ENCODE measurements around the gene VWCE. TPM values are rescaled to one million over a fixed set of nuclear protein-coding genes. Genes with fewer than 3 reads are reported as not detected.

The VWCE gene
- total RNA-seq, 1 donor from 2014 or later, result 10.6 TPM

DNA sequence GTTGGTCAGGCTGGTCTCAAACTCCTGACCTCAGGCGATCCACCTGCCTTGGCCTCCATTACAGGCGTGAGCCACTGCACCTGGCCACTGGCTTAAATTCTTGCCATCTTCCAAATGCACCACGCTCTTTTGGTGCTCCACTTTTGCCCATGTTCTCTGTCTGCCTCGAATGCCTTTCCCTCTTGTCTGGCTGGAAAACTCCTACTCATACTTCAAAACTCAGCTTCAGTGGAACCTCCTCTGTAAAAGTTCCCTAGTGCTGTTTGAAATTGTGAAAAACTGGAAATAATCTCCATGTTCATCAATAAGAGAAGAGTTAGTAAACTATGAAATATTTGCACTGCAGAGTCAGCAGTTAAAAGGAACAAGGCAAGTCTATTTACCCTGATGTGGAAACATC, 11.5 kb downstream of the VWCE start:
- Mint-ChIP-seq H3K9me3 (no peaks in the 10 kb centered on the region), H3K27ac (no peak overlapping the region), H3K4me1 (peaks cover 2% of the 10 kb centered on the region), H3K36me3 (ENCODE audit: low read depth) (peaks cover 9% of the 10 kb centered on the region), H3K27me3 (no peaks in the 10 kb centered on the region), H3K4me3 (no peak overlapping the region)
- DNase-seq, result no peak
- intact Hi-C loops (cut with micrococcal nuclease), result no loop called here

DNA sequence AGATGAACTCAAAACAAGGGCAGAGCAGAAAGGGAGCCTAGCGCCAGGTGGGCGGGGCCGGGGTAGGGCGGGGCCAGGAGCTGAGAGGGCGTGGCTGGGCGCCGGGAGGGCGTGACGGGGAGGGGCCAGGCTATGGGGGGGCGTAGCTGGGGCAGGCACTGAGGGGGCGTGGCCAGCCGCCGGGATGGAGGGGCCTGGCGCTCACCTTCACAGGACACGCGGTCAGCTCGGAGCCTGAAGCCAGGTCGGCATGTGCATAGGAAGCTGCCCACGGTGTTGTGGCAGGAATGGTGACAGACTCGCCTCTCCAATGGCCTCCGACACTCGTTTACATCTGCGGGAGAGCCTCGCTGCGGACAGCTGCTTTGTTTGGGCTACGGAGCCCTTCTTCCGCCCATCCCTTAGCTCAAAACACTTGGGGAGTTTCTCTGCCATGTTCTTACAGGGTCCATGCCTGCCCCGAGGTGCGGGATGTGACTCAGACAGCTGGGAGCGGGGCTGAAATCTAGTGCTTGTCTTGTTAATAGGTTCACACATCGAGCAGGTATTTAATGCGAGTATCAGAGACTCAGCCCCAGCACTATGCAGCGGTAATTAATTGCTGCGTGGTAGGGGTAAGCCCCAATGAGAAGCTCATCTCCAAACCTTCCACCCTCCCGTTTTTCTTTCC, 13.4 kb downstream of the VWCE start:
- peak; percentile 70 for DNase-seq
- Mint-ChIP-seq H3K4me1 (peaks cover 2% of the 10 kb centered on the region), H3K36me3 (ENCODE audit: low read depth) (peaks cover 8% of the 10 kb centered on the region), H3K4me3 (no peak overlapping the region), H3K27me3 (no peaks in the 10 kb centered on the region), H3K9me3 (no peaks in the 10 kb centered on the region), H3K27ac (no peak overlapping the region)
- intact Hi-C loops (cut with micrococcal nuclease), result no loop called here

DNA sequence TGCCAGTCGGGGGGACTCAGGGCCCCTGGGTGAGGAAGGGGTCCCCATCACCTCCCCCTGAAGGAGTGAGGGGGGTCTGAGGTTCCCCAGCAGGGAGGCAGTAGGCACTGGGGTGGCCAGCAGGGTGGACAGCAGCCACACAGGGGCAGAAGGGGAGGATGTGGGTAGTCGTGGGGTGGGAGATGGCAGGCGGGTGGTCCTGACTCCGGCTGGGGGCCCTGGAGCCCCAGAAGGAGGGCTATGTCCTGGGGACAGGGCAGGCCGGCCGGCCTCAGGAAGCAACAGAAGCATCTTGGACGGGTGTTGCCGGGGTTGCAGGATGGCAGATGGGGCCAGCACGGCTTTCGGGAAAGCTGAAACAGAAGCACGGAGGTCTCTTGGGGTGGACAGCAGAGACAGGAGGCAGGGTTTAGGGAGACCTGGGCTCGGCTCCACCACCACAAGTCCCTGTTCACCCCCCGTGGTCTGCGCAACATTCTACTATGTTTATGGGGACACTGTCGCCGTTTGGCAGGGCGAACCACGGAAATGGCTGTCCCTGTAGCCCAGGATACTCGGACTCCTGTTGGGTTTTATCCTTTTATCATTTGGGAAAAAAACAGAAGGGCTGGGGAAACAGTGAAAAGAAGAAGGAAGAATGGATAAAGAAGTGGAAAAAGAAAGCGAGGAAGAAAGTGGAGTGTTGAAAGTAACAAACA, 14.1 kb downstream of the VWCE start:
- Mint-ChIP-seq H3K4me3 (no peak overlapping the region), H3K9me3 (no peaks in the 10 kb centered on the region), H3K27me3 (no peaks in the 10 kb centered on the region), H3K36me3 (ENCODE audit: low read depth) (peaks cover 6% of the 10 kb centered on the region), H3K4me1 (peaks cover 2% of the 10 kb centered on the region), H3K27ac (no peak overlapping the region)
- no peak for DNase-seq
- intact Hi-C loops (cut with micrococcal nuclease), result no loop called here

DNA sequence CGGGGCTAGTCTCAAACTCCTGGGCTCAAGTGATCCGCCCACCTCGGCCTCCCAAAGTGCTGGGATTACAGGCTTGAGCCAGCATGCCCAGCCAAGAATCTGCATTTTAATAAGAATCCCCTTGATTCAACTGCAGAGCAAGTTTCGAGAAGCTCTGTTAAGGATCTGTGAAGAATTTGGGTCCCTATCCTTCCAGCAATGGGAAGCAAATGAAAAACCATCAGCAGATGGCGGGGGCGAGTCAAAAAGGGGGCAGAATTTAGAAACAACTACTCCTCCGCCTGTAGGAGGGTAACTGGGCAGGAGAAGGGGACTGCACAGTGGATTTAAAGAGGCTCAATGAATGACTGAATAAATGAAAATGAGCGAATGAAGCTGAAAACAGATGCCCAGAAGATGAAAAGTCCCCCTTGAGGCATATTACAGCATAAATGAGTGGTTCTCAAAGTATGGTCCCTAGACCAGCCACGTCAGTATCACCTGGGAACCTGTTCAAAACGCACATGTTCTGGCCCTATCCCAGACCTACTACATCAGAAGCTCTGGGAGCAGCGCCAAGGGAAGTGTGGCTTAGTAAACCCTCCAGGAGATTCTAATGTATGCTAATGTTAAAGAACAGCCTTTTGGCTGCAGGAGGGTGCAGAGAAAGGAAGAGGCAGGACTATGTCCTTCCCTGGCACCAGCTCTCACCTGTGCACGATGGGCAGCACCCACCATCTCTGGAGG, 15.0 kb downstream of the VWCE start:
- Mint-ChIP-seq H3K9me3 (no peaks in the 10 kb centered on the region), H3K4me3 (no peak overlapping the region), H3K27me3 (no peaks in the 10 kb centered on the region), H3K27ac (no peak overlapping the region), H3K4me1 (peaks cover 2% of the 10 kb centered on the region), H3K36me3 (ENCODE audit: low read depth) (peaks cover 2% of the 10 kb centered on the region)
- DNase-seq, result no peak
- intact Hi-C loops (cut with micrococcal nuclease), result no loop called here

DNA sequence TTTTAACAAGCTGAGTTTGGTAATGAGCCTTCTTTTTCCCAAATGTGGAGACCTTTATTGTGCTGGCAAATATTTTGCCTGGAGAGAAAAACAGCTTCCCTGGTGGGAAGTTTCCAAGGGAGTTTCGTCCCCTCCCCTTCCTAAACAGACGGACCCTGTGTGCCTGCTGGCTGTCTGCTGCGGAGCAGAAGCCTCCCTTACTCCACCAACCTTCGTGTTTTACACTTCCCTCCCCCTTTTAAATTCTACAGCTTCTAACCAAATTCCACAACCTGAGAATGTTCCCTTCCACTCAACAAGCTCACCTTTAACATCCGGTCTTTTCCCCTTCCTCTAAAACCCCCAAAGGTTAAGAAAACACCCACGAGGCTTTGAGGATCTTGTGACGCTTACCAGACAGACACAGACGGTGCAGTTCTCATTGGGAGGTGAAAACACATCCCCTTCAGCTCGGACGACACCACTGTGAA, 17.1 kb downstream of the VWCE start:
- intact Hi-C loops (cut with micrococcal nuclease), result no loop called here
- H3K27me3 Mint-ChIP-seq, result no peaks in the 10 kb centered on the region
- no peak for DNase-seq
- no peak overlapping the region for H3K27ac Mint-ChIP-seq
- H3K4me3 Mint-ChIP-seq, result no peak overlapping the region
- no peaks in the 10 kb centered on the region for H3K36me3 Mint-ChIP-seq (ENCODE audit: low read depth)
- H3K9me3 Mint-ChIP-seq, result no peaks in the 10 kb centered on the region
- peaks cover 2% of the 10 kb centered on the region for H3K4me1 Mint-ChIP-seq

DNA sequence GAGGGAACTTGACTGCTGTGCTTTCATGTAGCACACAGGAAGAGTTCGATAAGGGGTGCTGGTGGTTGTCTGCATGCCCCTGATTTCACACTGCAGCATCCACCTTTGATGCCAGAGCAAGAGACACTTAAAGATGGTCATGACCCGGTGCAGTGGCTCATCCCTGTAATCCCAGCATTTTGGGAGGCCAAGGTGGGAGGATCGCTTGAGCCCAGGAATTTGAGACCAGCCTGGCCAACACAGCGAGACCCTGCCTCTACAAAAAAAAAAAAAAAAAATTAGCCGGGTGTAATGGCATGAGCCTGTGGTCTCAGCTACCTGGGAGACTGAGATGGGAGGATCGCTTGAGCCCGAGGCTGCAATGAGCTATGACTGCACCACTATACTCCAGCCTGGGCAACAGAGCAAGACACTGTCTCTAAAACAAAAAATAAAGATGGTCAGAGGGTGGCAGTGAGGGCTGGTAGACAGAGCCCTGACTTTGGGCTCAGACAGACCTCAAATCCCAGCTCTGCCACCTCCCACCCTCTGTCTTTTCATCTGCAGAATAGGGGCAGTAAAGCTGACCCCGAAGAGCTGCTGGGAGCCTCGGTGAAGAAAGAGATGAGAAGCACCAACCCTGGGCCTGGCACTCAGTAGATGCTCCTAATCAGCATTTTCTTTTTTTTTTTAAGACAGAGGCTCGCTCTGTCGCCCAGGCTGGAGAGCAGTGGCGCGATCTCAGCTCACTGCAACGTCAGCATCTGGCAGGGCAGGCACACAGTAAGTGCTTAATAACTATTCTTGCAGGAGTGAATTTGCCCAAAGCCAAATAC, 17.7 kb downstream of the VWCE start:
- H3K9me3 Mint-ChIP-seq, result no peaks in the 10 kb centered on the region
- H3K36me3 Mint-ChIP-seq (ENCODE audit: low read depth), result no peaks in the 10 kb centered on the region
- H3K4me3 Mint-ChIP-seq, result no peak overlapping the region
- no peak overlapping the region for H3K27ac Mint-ChIP-seq
- H3K27me3 Mint-ChIP-seq, result no peaks in the 10 kb centered on the region
- intact Hi-C loops (cut with micrococcal nuclease), result no loop called here
- no peak for DNase-seq
- peaks cover 2% of the 10 kb centered on the region for H3K4me1 Mint-ChIP-seq

DNA sequence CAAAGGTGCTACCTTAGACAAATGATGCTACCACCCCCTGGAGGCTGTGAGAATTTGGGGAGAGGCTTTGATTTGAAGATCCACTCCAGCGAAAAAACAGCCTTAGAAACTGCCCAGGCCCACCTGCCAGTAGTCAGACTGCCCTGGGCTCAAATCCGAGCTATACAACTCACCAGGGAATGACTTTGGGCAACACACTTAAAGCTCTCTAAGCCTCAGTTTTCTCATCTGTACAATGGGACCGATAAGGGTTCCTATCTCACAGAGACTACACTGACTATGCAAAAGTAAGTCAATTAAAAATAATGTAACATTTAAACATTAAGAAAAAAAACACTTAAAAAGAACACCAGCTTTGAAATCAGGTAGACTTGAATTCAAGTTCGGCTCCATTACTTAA, 19.9 kb downstream of the VWCE start:
- no peaks in the 10 kb centered on the region for H3K9me3 Mint-ChIP-seq
- no peak overlapping the region for H3K4me3 Mint-ChIP-seq
- H3K27ac Mint-ChIP-seq, result no peak overlapping the region
- peaks cover under 1% of the 10 kb centered on the region for H3K4me1 Mint-ChIP-seq
- no peaks in the 10 kb centered on the region for H3K36me3 Mint-ChIP-seq (ENCODE audit: low read depth)
- intact Hi-C loops (cut with micrococcal nuclease), result no loop called here
- H3K27me3 Mint-ChIP-seq, result no peaks in the 10 kb centered on the region
- no peak for DNase-seq

DNA sequence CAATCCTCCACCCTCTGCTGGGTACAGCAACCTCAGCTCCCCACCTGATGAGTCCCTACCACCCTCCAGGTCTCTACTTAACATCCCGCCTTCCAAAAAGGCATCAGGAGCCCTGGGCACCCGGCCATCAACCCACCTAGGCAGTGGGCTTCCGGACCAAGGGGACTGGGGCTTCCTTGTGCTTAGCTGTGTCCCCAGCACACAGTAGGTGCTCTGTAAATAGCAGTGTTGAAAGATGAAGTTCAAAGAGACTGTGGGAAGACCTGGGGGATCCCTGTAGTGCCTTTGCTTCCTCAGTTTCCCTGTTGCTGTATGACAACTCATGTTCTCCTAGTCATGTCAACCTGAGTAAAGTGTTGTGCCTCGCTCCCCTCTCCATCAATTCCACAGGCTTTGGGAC, 21.0 kb downstream of the VWCE start:
- intact Hi-C loops (cut with micrococcal nuclease), result no loop called here
- H3K36me3 Mint-ChIP-seq (ENCODE audit: low read depth), result no peaks in the 10 kb centered on the region
- H3K4me1 Mint-ChIP-seq, result peaks cover 2% of the 10 kb centered on the region
- H3K27ac Mint-ChIP-seq, result no peak overlapping the region
- H3K9me3 Mint-ChIP-seq, result no peaks in the 10 kb centered on the region
- no peaks in the 10 kb centered on the region for H3K27me3 Mint-ChIP-seq
- no peak for DNase-seq
- no peak overlapping the region for H3K4me3 Mint-ChIP-seq

DNA sequence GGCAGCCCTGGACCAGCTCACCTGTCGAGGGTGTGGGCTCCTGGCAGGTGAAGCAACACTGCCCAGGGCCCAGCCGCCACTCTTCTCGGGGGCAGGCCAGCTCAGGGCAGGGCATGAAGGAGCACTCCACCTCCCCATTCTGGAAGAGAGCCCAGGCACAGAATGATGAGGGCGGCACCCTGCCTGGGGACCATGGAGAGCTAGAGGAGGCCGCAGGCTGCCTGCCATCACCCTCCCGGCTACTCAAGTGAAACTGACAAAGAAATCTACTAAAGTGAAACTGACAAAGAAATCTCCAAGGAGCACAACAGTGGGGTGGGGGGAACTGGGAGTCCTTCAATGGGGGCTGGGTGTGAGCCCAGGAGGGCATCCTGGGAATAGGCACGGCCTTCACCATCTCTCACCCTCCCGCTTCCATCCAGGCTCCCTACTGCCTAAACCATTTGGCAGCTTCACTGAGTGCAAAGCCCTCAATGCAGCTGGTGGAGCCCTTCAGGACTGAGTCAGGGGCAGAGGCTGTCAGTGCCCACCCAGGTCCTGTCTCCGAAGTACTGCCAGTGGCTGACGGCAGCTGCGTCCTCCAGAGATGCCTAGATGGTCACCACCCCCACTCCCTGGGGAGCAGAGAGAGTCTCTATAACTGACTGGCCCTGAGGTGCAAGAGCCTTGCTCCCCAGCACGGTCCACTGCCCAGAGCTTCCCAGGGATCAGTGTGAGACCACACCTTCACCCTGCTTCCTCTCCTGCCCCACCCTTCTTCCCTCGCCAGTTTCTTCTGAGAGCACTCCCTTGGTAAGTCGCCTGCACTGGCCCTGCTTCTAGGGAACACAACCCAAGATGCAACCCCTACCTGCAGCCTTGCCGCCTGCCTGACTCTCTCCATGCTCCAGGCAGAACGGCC, 21.7 kb downstream of the VWCE start:
- intact Hi-C loops (cut with micrococcal nuclease), result no loop called here
- Mint-ChIP-seq H3K27ac (no peak overlapping the region), H3K27me3 (no peaks in the 10 kb centered on the region), H3K4me3 (no peak overlapping the region), H3K36me3 (ENCODE audit: low read depth) (no peaks in the 10 kb centered on the region), H3K9me3 (no peaks in the 10 kb centered on the region), H3K4me1 (peaks cover 2% of the 10 kb centered on the region)
- no peak for DNase-seq

DNA sequence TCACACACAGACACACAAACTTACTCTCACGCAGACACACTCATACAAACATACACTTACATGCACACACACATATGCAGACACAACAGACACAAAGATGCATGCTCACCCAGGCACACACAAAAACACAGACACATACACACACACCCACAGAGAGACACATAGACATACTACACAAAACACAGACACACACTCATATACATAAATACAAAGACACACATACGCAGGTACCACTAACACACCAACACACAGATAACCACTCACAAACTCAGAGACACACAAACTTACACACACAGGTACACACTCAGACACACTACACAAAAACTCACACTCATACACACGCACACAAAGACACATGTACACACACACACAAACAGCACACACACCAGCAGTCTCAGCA, 22.4 kb downstream of the VWCE start:
- no peaks in the 10 kb centered on the region for H3K27me3 Mint-ChIP-seq
- intact Hi-C loops (cut with micrococcal nuclease), result no loop called here
- no peak overlapping the region for H3K27ac Mint-ChIP-seq
- H3K4me3 Mint-ChIP-seq, result no peak overlapping the region
- no peaks in the 10 kb centered on the region for H3K36me3 Mint-ChIP-seq (ENCODE audit: low read depth)
- H3K4me1 Mint-ChIP-seq, result peaks cover 2% of the 10 kb centered on the region
- DNase-seq, result no peak
- H3K9me3 Mint-ChIP-seq, result no peaks in the 10 kb centered on the region

DNA sequence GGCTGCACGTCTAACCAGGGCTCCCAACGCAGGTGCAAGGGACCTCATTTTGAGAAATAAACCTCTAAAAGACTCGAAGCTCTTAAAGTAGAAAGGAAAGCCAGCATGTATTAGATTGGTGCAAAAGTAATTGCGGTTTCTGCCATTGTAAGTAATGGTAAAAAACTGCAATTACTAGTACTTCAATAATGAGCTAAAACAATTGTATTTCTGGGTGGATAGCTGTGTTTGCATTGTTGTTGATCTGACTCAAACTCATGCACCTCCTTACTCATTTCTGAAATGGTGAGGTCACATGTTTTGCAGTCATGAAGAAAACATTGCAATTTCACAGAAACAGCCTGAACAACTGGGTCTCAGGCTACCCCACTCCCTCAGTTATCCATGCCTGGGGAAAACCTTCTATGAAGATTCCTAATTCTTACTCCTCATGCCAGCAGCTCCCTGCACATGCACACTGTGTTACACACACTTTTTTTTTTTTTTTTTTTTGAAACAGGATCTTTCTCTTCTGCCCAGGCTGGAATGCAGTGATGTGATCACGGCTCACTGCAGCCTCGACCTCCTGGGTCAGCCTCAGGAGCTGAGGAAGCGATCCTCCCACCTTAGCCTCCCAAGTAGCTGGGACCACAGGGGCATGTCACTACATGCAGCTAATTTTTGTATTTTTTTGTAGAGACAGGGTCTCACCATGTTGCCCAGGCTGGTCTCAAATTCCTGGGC, 24.6 kb downstream of the VWCE start:
- DNase-seq, result peak; percentile 67
- H3K27ac Mint-ChIP-seq, result peak overlapping the region; percentile 34
- H3K36me3 Mint-ChIP-seq (ENCODE audit: low read depth), result no peaks in the 10 kb centered on the region
- H3K27me3 Mint-ChIP-seq, result no peaks in the 10 kb centered on the region
- intact Hi-C loops (cut with micrococcal nuclease), result no loop called here
- H3K4me3 Mint-ChIP-seq, result no peak overlapping the region
- H3K9me3 Mint-ChIP-seq, result no peaks in the 10 kb centered on the region
- peaks cover 2% of the 10 kb centered on the region for H3K4me1 Mint-ChIP-seq

DNA sequence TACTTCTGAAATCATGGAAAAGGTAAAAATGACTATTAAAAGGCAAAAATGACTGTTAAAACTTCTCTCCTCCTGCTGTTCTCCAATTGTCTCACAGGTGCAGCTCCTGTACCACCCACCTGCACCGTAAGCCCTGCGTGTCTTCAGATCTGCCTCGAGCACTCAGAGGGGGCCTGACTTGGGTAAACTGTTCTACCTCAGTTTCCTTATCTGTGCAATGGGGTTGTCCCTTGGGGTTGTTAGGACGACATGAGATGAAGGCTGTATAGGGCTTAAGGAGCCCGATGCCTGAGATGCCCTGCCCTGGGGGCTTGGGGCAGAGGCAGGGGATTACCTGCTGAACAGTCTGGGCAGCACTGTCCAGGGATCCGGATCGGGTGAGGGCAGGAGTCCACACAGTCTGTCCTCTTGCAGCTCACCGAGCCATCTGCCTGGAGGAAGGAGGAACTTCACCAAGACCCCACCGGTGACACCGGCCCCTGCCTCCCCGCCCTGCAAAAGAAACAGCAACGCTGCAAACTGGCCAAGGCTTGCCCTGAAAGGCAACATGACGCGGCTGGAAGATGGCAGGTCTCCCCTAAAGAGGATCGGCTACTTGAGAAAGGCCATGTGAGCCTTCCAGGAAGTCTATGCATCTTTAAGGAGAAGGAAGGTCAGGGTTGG, 26.4 kb downstream of the VWCE start:
- no peaks in the 10 kb centered on the region for H3K36me3 Mint-ChIP-seq (ENCODE audit: low read depth)
- no peaks in the 10 kb centered on the region for H3K9me3 Mint-ChIP-seq
- H3K4me1 Mint-ChIP-seq, result peaks cover 2% of the 10 kb centered on the region
- no peaks in the 10 kb centered on the region for H3K27me3 Mint-ChIP-seq
- H3K27ac Mint-ChIP-seq, result no peak overlapping the region
- intact Hi-C loops (cut with micrococcal nuclease), result no loop called here
- H3K4me3 Mint-ChIP-seq, result no peak overlapping the region
- no peak for DNase-seq

All from activated CD4-positive, alpha-beta T cell treated with anti-CD3 and anti-CD28 coated beads, Interleukin-2, amount 10 ng/mL, durations not matched to agents 24 days and 14 days (primary cell).